PC-9 (cell line): Measurements from ENCODE around the gene REG1B. TPM values are rescaled to one million over a fixed set of nuclear protein-coding genes. Genes with fewer than 3 reads are reported as not detected.

Source experiments
- BruUV-seq: library from RNA; stranded (reverse); fragments of 400-500 nt; replicated peaks from 2 replicates; lab custom pipeline; 2021; lab: Mats Ljungman, UMichigan
- CTCF ChIA-PET: fragments of 300-600 bp; sonication (Branson Sonifier 250); formaldehyde crosslinking; loops from one replicate; lab custom pipeline; 2022; ENCODE audit warnings: antibody characterized with exemption; lab: Charles Lee
- POLR2A ChIA-PET: fragments of 300-600 bp; sonication (Branson Sonifier 250); formaldehyde crosslinking; loops from one replicate; lab custom pipeline; 2022; ENCODE audit warnings: antibody characterized with exemption; ENCODE audit not compliant: unreplicated experiment; lab: Charles Lee
- DNase-seq, 2 experiments: peaks; one replicate each; pipeline versions ENCODE4 v3.0.0 to v3.0.0-alpha.2; 2015 to 2022; ENCODE audit warnings: mixed read lengths in 1 of 2
- H2AFZ ChIP-seq: fragments of 200-600 bp; sonication (generic); 2 replicates; pipeline ENCODE4 v1.8.1; 2017; ENCODE audit warnings: antibody characterized with exemption
- H3F3A ChIP-seq: fragments of 200-600 bp; sonication (generic); 2 replicates; pipeline ENCODE4 v1.8.1; 2017; ENCODE audit warnings: antibody characterized with exemption, mild to moderate bottlenecking, low read depth; ENCODE audit not compliant: insufficient read depth
- H3K27ac ChIP-seq: fragments of 200-600 bp; sonication (generic); 2 replicates; pipeline ENCODE4 v1.6.1; 2016; ENCODE audit warnings: mixed run types
- H3K27me3 ChIP-seq: fragments of 200-600 bp; sonication (generic); 2 replicates; pipeline ENCODE4 v1.6.1; 2016; ENCODE audit warnings: low read depth, mixed run types; ENCODE audit not compliant: insufficient read depth
- H3K36me3 ChIP-seq: fragments of 200-600 bp; sonication (generic); 2 replicates; pipeline ENCODE4 v1.6.1; 2016; ENCODE audit warnings: low read depth, mixed run types
- H3K4me1 ChIP-seq: fragments of 200-600 bp; sonication (generic); replicated peaks from 2 replicates; pipeline ENCODE4 v1.6.1; 2016; ENCODE audit warnings: mixed run types; ENCODE audit not compliant: insufficient read depth
- H3K4me2 ChIP-seq: fragments of 200-600 bp; sonication (generic); 2 replicates; pipeline ENCODE4 v1.6.1; 2017; ENCODE audit warnings: mixed run types
- H3K4me3 ChIP-seq: fragments of 200-600 bp; sonication (generic); 2 replicates; pipeline ENCODE4 v1.6.1; 2016; ENCODE audit warnings: mixed run types
- H3K79me2 ChIP-seq: fragments of 200-600 bp; sonication (generic); 2 replicates; pipeline ENCODE4 v1.6.1; 2017; ENCODE audit warnings: low read depth, mixed run types
- H3K9me2 ChIP-seq: fragments of 200-600 bp; sonication (generic); 2 replicates; pipeline ENCODE4 v1.8.1; 2017; ENCODE audit warnings: mild to moderate bottlenecking; ENCODE audit not compliant: insufficient read depth
- H3K9me3 ChIP-seq: fragments of 200-600 bp; sonication (generic); 2 replicates; pipeline ENCODE4 v1.8.1; 2016; ENCODE audit warnings: low read depth; ENCODE audit not compliant: insufficient read depth
- H4K20me1 ChIP-seq: fragments of 200-600 bp; sonication (generic); 2 replicates; pipeline ENCODE4 v1.8.1; 2017; ENCODE audit not compliant: insufficient read depth
- EZH2 ChIP-seq: fragments of 200-600 bp; sonication (generic); IDR thresholded peaks from 2 replicates; pipeline ENCODE4 v1.8.0; 2017; ENCODE audit warnings: antibody characterized with exemption, low read depth
- intact Hi-C: fragments of 100-400 bp; cut with micrococcal nuclease; formaldehyde crosslinking; loops from one replicate; pipeline ENCODE4 v1.10.0; 2022; ENCODE audit not compliant: unreplicated experiment
- total RNA-seq: library from RNA; stranded (reverse); gene quantifications from 2 replicates; pipeline ENCODE4 v1.2.3, GENCODE V29; 2021
- TF ChIP-seq, protein P1 (sequence below): fragments of 200-600 bp; sonication (generic); conservative IDR thresholded peaks from 2 replicates; pipeline ENCODE4 v1.6.1; 2017; ENCODE audit warnings: mixed run types, antibody characterized with exemption, mild to moderate bottlenecking, moderate library complexity

Gene REG1B
- total RNA-seq, 1 experiment from 2014 or later, result not detected

DNA sequence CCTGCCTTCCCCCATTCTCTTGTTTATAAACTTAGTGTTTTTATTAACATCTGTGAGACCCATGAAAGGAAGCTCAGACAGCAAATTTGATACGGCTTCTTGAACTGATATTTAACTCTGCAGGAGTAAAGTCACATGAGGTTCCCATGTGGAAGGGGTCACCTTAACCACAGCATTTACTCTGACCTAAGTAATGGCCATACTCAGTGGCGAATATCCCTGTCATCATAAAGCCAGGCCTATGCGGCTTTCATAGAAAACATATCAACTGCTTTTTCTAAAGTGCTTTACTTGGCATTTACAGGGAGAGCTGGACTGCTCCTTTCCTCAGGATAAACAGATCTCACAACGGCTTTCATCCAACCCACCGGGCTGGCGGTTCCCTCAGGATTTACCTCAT lies 41.5 kb upstream of the REG1B start:
- CTCF ChIA-PET, result no interaction called here
- H3K9me3 ChIP-seq, result no peaks in the 10 kb centered on the region
- no peaks in the 10 kb centered on the region for H3K4me1 ChIP-seq
- intact Hi-C loops, result no loop called here
- H4K20me1 ChIP-seq, result no peaks in the 10 kb centered on the region
- no peak overlapping the region for H3K27ac ChIP-seq
- peaks cover 24% of the 10 kb centered on the region; the same call in 1 of the 2 replicates for H3K27me3 ChIP-seq
- H3K9me2 ChIP-seq, result no peaks in the 10 kb centered on the region
- TF ChIP-seq, protein P1, sequence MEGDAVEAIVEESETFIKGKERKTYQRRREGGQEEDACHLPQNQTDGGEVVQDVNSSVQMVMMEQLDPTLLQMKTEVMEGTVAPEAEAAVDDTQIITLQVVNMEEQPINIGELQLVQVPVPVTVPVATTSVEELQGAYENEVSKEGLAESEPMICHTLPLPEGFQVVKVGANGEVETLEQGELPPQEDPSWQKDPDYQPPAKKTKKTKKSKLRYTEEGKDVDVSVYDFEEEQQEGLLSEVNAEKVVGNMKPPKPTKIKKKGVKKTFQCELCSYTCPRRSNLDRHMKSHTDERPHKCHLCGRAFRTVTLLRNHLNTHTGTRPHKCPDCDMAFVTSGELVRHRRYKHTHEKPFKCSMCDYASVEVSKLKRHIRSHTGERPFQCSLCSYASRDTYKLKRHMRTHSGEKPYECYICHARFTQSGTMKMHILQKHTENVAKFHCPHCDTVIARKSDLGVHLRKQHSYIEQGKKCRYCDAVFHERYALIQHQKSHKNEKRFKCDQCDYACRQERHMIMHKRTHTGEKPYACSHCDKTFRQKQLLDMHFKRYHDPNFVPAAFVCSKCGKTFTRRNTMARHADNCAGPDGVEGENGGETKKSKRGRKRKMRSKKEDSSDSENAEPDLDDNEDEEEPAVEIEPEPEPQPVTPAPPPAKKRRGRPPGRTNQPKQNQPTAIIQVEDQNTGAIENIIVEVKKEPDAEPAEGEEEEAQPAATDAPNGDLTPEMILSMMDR, result no peak
- TF ChIP-seq EZH2, result no peak
- no TSS peak for BruUV-seq
- no peaks in the 10 kb centered on the region for H3K36me3 ChIP-seq
- H3K4me2 ChIP-seq, result no peak overlapping the region
- H3K4me3 ChIP-seq, result no peak overlapping the region
- POLR2A ChIA-PET, result no interaction called here
- no peak overlapping the region for H2AFZ ChIP-seq
- no peaks in the 10 kb centered on the region for H3K79me2 ChIP-seq
- no peak for DNase-seq
- no peaks in the 10 kb centered on the region for H3F3A ChIP-seq

DNA sequence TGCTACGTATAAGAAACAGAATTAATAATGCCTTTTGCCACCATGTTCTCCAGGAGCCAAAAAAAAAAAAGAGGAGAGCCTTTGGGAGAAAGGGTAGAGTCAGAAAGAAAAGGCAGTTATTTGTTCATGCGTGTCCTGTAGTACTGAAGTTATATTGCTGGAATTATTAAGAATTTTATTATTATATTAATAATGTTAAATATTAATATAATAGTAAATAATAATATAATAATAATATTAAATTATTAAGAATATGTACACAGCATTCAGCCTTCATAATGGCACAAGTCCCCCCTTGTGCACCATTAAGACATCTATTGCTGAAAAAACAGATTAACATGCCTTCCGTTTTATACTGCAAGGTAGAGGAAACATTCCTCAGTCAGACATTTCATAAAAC lies 40.6 kb upstream of the REG1B start:
- Histone ChIP-seq H3K9me2 (no peaks in the 10 kb centered on the region), H3F3A (no peaks in the 10 kb centered on the region), H4K20me1 (no peaks in the 10 kb centered on the region), H3K4me2 (no peak overlapping the region), H3K9me3 (no peaks in the 10 kb centered on the region), H3K27ac (no peak overlapping the region), H3K79me2 (no peaks in the 10 kb centered on the region), H2AFZ (no peak overlapping the region), H3K36me3 (no peaks in the 10 kb centered on the region), H3K4me3 (no peak overlapping the region), H3K27me3 (peaks cover 24% of the 10 kb centered on the region; the same call in 1 of the 2 replicates), H3K4me1 (no peaks in the 10 kb centered on the region)
- ChIA-PET POLR2A (no interaction called here), CTCF (no interaction called here)
- TF ChIP-seq, protein P1, result no peak
- no peak for TF ChIP-seq EZH2
- BruUV-seq, result no TSS peak
- intact Hi-C loops, result no loop called here
- no peak for DNase-seq

DNA sequence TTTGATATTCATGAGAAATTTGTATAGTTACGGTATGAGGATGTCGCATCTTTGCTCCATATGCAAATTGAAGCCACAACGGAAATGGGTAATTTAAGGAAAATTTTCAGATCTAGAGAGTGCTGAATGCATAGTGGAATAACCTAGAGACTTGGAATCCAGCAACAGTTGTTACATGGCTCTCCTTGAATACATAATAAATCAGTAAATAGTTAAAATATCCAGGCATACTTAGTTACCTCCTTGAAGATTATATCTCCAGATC lies 37.9 kb upstream of the REG1B start:
- no peaks in the 10 kb centered on the region for H3K9me2 ChIP-seq
- no peak overlapping the region for H3K4me2 ChIP-seq
- peaks cover 36% of the 10 kb centered on the region for H3K27me3 ChIP-seq
- intact Hi-C loops, result no loop called here
- H4K20me1 ChIP-seq, result no peaks in the 10 kb centered on the region; the same call in 1 of the 2 replicates
- H3K4me3 ChIP-seq, result no peak overlapping the region
- H3K4me1 ChIP-seq, result no peaks in the 10 kb centered on the region
- TF ChIP-seq EZH2, result no peak
- TF ChIP-seq, protein P1, result no peak
- no peaks in the 10 kb centered on the region for H3K36me3 ChIP-seq
- H3K27ac ChIP-seq, result no peak overlapping the region
- no peaks in the 10 kb centered on the region for H3F3A ChIP-seq
- no peaks in the 10 kb centered on the region for H3K9me3 ChIP-seq
- no peak for DNase-seq
- H2AFZ ChIP-seq, result no peak overlapping the region
- POLR2A ChIA-PET, result no interaction called here
- no TSS peak for BruUV-seq
- no peaks in the 10 kb centered on the region for H3K79me2 ChIP-seq
- CTCF ChIA-PET, result no interaction called here
